GM18498 (cell line): ENCODE measurements around the gene REEP3.
A peak's percentile ranks its signal among the peaks of the same experiment; 100 is the strongest.
"Not testable (repeated sequence)": the region's sequence is repeated elsewhere in the genome, so short reads cannot be mapped to it uniquely, and the experiment has no call there.

Experiments
- ATAC-seq: cut with Tn5 transposase; IDR thresholded peaks from one replicate; pipeline ENCODE4 v1.9.1; 2021; ENCODE audit warnings: mild to moderate bottlenecking, moderate library complexity; ENCODE audit not compliant: unreplicated experiment

The REEP3 gene, protein sequence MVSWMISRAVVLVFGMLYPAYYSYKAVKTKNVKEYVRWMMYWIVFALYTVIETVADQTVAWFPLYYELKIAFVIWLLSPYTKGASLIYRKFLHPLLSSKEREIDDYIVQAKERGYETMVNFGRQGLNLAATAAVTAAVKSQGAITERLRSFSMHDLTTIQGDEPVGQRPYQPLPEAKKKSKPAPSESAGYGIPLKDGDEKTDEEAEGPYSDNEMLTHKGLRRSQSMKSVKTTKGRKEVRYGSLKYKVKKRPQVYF

GRCh38 chr10:63520500-63521415 lies at the start of gene REEP3:
Gene REEP3, plus strand, starts transcription at chr10:63521401. Its CDS starts 145 bp downstream, at chr10:63521546.
- peak; percentile 79 for ATAC-seq

DNA sequence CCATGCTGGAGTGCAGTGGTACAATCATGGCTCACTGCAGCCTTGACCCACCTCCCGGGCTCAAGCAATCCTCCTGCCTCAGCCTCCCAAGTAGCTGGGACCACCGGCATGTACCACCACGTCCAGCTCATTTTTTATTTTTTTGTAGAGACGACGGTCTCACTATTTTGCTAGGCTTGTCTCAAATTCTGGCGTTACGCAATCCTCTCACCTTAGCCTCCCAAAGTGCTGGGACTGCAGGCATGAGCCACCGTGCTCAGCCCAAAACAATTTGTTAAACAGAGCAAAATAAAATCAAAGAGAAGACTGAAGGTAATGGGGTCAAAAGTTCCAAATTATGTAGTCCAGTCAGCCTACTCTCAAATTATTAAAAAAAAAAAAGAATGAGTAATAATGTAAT lies 46.7 kb upstream of the REEP3 start:
- no peak for ATAC-seq

GRCh38 chr10:63477927-63478326 lies 43.3 kb upstream of the REEP3 start:
- ATAC-seq = no peak

DNA sequence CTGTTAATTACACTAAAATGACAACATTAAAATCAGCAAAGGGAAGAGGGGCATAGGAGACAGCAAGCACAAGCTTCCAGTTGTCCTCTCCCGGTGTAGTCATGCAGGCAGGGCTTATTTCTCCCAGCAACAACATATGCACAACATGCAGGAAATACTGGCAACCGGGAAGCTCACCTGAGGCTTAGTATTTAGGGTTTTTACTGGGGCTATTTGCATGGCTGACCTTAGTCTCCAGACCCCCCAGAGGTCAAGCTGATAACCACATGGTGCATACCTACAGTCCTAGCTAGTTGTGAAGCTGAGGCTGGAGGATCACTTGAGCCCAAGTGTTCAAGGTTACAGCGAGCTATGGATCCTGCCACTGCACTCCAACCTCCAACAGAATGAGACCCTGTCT lies 42.6 kb upstream of the REEP3 start:
- no peak for ATAC-seq

DNA sequence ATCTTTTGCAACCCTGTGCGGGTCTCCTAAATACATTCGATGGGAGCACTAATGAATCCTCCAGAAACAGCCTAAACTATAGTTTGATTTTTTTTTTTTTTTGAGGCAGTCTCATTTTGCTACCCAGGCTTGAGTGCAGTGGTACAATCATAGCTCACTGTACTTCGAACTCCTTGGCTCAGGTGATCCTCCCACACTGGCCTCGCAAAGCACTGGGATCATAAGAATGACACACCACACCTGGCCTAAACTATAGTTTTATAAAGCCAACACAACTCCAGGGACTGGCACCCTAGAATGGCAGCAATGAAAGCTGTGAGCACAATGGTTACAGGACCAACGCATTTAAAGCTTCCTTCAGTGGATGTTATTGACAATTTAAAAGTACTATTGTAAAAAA lies 41.0 kb upstream of the REEP3 start:
- ATAC-seq = no peak

DNA sequence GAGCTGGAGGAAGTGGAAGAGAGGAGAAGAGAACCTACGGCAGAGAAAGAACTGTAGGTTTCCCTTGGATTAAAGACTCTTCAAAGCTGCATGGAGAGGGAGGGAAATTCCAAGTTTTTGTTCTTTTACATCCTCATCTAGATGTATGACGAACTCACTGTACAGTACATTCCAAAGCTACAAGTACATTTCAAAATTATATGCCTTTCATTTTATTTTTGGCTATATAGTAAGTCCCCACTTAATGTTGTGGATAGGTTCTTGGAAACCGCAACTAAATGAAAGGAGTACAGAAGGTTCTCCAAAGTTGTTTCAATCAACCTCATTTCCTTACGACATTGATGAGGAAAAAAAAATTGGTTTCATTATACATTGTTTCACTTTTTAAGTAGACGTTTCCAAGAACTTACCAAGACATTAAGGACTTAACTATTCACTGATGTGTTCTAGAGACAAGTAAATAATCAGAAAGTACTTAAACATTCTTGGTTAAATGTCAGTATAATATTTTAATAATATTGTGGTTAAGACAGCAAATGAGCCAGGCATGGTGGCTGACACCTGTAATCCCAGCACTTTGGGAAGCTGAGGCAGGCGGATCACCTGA lies 39.3 kb upstream of the REEP3 start:
- ATAC-seq = no peak

DNA sequence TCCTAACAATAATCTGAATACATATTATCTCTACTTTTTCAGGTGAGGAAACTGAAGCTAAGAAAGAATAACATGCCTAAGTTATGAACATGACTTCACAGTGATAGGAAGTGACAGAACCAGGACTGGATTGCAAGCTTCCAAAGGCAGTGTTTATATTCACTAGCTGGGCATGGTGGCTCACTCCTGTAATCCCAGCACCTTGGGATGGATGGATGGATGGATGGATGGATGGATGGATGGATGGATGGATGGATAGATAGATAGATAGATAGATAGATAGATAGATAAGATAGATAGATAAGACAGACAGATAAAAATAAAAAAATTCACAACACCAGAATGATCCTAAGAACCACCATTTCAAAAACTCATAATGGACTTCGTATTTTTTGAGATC lies 37.2 kb upstream of the REEP3 start:
- ATAC-seq = no peak

GRCh38 chr10:63487990-63488389 lies 33.2 kb upstream of the REEP3 start:
- ATAC-seq = no peak

DNA sequence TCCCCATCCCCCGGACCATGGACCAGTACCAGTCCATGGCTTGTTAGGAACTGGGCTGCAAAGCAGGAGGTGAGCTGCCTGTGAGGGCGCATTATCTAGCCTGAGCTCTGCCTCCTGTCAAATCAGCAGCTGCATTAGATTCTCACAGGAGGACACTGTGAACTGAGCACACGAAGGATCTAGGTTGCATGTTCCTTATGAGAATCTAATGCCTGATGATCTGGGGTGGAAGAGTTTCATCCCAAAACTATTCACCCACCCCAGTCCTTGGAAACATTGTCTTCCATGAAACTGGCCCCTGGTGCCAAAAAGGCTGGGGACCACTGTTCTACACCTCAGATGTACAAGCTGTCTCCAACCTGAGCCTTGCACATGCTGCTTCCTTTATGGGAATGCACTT lies 31.4 kb upstream of the REEP3 start:
- ATAC-seq = no peak

DNA sequence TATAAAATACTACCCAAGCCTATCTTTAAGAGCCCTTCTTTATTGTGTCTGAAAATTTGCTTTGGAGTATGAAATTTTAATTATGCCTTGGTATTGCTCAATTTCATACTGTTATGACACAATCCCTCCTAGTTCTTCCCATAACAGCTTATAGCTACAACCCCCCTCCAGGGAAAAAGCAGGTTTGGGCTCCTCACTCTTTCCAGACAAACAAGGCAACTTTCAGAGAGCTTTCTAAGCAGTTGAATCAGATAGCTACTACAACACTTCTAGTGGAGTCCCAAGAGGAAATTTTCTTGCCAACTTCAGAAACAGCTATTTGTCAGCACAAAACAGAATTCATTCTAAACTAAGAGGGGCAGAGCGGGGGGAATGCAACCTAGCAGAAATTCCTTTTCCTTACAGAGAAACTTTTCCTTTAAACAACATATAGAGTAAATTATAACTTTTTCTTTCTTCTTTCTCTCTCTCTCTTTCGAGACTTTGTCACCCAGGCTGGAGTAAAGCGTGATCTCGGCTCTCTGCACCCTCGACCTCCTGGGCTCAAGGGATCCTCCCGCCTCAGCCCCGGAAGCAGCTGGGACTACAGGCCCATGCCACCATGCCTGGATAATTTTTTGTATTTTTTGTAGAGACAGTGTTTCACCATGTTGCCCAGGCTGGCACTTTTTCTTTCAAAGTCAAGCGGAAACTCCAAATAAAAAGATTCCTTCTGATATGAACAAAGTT lies 29.4 kb upstream of the REEP3 start:
- no peak for ATAC-seq

DNA sequence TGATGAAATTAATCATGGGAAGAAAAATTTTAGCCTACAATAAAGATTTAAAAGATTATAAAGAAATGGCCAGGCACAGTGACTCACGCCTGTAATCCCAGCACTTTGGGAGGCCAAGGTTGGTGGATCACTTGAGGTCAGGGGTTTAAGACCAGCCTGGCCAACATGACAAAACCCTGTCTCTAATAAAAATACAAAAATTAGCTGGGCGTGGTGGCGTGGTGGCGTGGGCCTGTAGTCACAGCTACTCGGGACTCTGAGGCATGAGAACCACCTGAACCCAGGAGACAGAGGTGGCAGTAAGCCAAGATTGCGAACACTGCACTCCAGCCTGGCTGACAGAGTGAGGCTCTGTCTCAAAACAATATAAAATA lies 28.9 kb upstream of the REEP3 start:
- not testable (repeated sequence) for ATAC-seq

- ATAC-seq = no peak
Observed at GRCh38 chr10:63493004-63493403, 28.2 kb upstream of the REEP3 start.

DNA sequence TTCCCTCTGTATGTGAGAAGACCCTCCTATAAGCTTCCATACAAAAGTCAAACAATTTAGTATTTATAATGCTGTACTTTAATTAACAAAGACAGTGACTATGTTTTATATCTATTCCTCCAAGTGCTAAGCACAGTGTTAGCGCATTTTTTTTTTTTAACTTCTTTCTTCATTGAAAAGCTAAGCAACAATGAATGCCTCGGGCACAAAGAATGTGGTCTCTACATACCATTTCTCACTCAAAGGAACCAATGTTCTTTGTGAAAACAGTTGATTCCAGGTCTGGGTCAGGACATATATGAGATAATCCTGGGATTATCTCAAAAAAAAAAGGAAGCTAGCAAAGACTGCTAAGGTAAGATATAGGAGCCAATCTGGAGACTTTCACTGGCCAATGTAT lies 26.2 kb upstream of the REEP3 start:
- no peak for ATAC-seq

GRCh38 chr10:63496561-63496960 lies 24.6 kb upstream of the REEP3 start:
- ATAC-seq = no peak

GRCh38 chr10:63497321-63497720 lies 23.9 kb upstream of the REEP3 start:
- no peak for ATAC-seq

DNA sequence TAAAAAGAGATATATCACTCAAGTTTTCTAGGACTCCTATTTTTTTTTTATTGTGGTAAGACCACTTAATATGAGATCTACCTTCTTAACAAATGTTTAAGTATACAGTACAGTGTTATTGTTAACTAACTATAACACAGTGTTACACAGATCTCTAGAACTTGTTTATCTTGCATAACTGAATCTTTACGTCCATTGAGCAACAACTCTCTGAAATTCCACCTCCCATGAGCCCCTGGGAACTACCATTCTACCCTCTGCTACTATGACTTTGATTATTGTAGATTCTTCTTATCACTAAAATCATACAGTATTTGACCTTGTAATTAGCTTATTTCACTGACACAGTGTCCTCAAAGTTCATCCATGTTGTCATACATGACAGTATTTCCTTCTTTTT lies 22.5 kb upstream of the REEP3 start:
- ATAC-seq = no peak

DNA sequence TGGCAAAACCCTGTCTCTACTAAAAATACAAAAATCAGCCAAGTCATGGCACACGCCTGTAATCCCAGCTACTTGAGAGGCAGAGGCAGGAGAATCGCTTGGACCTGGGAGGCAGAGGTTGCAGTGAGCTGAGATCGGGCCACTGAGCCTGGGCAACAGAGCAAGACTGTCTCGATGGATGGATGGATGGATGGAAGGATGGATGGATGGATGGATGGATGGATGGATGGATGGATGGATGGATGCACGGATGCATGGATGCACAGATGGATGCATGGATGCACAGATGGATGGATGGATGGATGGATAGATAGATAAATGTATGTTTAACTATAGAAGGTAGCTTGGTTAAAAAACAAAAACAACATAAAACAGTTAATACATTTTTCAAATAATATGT lies 20.6 kb upstream of the REEP3 start:
- ATAC-seq = not testable (repeated sequence)

DNA sequence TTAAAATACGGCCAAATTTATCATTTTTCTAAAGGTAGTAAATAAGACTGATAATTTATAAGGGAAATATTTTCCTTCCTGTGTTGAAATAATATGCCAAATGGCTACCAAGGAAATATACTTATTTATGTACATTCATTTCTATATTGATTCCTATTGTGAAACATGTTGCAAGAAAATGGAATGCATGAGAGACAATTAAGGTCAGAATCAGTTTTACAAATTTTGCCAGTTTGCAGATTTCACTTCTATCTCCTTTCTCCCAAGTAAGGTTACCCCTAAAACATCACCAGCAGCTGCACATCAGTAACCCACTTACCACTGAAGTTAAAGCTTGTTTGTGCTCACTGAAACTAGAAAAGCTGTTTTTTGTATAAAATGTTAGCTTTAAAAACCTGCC lies 19.2 kb upstream of the REEP3 start:
- ATAC-seq = no peak

DNA sequence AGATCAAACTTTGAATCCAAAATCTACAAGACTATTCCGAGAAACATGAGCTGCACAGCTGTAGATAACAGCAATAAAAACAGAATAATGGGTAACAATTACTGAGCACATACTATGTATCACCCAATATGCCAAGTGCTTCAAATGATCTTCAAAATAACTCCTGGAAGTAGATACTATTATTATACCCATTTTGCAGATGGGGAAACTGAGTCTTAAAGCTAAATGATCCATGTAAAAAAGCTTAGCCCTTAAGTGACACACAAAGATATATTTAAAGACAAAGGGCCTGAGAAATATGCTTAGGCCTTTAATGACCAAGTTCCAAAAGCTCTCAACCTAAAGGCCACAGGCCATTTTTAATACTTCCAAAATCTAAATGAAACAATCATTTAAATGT lies 18.4 kb upstream of the REEP3 start:
- no peak for ATAC-seq

GRCh38 chr10:63503395-63503794 lies 17.8 kb upstream of the REEP3 start:
- ATAC-seq = no peak

- no peak for ATAC-seq
Observed at GRCh38 chr10:63504145-63504881, 16.9 kb upstream of the REEP3 start.
